Stimulated activated CD8-positive, alpha-beta memory T cell treated with anti-CD3 and anti-CD28 coated beads, Interleukin-7, amount 100 ng/mL, for 48 hours (primary cell): Measurements from ENCODE around the gene CHRM3.
A peak's percentile ranks its signal among the peaks of the same experiment; 100 is the strongest.
"Not testable (repeated sequence)": the region's sequence is repeated elsewhere in the genome, so short reads cannot be mapped to it uniquely, and the experiment has no call there.

Experiments
- DNase-seq, 2 donors: peaks; one replicate each; pipeline ENCODE4 v3.0.0-alpha.2; 2020; ENCODE audit warnings: low read depth in 1 of 2; ENCODE audit errors: extremely low read depth in 1 of 2

The CHRM3 gene

DNA sequence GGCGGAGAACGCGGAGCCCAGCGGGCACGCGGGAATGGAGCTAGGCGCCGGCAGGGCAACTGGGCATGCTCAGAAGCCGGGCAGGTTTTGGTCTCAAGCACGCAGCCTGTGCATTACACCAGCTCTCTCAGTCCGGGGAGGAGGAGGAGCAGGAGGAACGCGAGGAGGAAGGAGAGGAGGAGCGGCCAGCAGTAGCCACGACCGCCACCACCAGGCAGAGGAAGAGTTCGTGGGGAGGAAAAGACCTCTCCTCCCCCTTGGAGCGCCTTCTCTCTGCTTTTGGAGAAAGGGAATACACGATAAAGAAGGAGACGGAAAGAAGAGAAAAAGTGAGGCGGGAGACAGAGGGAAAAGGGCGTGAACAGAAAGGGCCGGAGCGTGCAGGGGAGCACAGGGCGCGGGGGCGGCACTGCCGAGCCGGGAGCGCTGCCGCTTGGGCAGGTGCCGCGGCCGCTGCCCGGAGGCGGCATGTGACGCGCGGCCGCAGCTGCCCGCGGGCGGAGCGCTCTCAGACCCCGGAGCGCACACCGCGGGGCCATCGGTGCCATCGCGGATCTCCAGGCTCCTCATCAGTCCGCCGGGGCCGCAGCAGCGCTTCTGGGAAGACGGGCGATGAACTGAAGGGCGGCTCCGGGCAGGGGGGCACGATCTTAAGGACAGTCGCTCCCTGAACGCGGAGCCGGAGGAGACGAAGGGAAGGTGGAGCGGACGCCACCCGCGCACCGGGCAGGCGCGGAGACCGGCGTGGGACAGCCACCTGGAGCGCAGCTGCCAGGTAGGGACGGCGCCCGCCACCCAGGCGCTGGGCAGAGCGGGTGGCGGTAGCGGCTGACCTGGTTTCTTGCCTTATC is at the start of gene CHRM3:
Gene CHRM3, plus strand, starts transcription at position 116 of the 851 bp plus-strand sequence. CDS start 520,884 bp downstream, outside the sequence.
- DNase-seq = peak in 1 of 2 donors; percentile 11

GRCh38 chr1:239337799-239338430 is 48.5 kb upstream of the CHRM3 start:
- no peak for DNase-seq

GRCh38 chr1:239347776-239348175 is 38.6 kb upstream of the CHRM3 start:
- no peak for DNase-seq

DNA sequence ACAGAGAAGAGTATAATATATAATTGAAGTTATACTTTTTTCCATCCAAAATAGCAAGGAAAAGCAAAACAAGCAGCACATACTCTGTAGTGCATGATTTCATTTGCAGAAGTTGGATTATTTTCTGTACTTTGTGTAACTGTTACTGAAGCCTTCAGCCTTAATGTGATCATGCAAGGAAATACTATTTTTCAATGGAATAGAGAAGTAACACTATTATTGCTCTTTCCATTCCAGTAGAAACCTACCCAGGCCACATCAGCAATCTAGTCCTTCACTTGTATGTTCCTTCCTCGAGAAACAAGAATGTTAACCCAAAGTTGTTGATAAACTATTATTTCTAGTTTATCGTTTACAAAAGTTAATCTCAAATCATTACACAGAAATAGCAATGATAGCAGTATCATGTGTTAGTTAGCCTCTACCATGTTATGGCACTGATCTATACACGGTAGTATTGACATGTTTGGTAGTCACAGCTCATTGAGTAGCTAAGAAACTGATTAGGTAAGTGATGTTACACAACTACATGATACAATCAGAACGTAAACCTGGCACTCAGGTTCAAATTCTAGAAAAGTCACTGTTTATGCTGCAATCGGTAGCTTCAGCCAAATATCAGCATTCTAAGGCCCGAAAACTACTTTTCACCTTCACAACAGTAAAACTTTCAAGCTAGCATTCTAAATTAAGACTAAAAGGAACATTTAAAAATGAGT is 37.6 kb upstream of the CHRM3 start:
- DNase-seq = no peak

- DNase-seq = no peak
Observed at GRCh38 chr1:239349699-239350098, 36.7 kb upstream of the CHRM3 start.

- DNase-seq = no peak
Observed at GRCh38 chr1:239353536-239353935, 32.8 kb upstream of the CHRM3 start.

DNA sequence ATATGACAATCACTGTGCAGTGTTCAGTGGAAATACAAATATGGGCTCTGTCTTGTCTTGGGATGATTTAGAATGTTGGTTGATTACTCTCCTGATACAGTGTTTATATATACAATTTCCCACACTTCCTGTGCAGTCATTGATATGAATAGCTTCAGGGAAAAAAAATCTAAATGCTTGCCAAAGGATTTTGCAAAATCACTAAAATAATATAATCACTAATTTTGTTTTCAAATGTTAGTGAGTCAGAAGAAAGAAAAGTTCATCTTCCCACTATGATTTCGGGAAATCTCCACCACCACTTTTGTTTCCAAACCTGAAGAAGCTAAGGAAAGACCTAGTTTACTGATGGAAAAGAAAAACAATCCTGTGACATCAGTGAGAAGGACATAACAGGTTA is 32.1 kb upstream of the CHRM3 start:
- no peak for DNase-seq

DNA sequence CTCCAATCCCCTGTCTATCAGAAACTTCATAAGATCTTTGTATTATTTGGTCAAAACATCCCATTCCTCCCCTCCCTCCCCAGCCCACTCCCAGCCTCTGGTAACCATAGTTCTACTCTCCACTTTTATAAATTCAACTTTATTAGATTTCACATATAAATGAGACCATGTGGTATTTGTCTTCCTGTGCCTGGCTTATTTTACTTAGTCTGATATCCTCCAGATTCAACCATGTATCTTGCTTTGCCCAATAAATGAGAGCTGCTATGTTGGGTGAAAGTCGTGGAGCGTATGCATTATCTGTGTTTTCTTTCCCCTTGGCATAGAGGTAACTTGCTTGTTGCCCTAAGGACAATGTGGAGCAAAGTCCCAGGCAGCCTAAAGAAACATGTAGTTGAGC is 28.5 kb upstream of the CHRM3 start:
- no peak for DNase-seq

DNA sequence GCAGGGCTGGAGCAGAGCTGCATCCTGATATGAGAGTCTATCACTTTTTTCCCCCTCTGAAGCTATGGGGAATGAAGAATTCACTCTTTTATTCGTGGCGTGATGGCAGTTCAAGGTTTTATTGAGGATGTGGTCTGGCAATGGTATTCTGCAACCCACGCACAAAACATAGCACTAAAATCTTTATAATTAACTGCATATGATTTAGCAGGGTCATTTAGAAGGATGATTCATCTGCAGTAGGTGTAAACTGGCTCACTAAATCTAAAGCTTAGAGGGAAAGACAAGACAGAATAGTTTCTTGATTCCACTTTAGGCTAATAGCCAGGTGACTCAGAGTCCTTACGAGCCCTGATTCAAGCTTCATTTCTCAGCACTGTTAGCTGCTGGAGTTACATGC is 25.0 kb upstream of the CHRM3 start:
- DNase-seq = no peak

DNA sequence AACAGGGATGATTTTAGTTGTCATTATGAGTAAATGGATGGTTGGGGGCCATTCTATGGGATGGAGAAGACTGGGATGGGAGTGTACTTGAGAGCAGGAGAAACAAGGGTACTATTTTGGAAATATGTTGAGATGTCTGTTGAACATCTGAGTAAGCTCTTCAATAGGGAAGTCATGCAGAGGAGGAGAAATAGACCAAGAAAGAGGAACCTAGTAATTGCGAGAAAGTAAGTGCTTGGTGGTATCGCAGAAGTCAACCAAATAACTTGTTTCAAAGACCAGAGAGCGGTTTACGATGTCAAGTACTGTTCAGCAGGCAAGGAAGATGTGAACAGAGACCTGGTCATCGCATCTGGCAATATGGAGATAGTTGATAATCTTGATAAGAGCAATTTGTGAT is 22.4 kb upstream of the CHRM3 start:
- no peak for DNase-seq

DNA sequence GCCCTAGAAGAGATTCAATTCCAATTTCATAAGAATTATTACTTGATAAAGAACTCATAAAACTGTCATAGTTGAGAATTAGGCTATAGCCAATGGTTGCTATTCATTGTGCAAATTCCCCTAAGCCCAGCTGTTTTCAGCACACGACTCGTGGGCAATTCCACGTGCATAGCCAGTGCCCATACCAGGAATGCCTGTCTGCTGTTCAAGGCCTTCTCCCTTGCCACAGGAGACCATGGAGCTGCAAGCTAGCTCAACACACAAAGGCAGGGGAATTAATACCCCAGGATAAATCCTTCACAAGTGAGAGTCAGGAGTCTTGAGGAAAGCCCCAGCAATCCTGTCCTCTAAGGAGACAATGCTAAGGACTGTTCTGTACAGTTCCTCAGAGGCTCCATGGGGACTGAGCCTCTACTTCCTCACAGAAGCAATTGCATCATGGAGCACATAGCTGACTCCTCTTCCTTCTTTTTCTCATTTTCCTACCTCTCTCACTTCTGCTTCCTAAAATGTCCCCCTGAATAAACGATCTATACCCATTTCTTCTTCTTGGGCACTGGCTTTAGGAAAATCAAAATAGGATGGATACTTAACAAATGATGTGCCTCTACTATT is 19.1 kb upstream of the CHRM3 start:
- DNase-seq = no peak

DNA sequence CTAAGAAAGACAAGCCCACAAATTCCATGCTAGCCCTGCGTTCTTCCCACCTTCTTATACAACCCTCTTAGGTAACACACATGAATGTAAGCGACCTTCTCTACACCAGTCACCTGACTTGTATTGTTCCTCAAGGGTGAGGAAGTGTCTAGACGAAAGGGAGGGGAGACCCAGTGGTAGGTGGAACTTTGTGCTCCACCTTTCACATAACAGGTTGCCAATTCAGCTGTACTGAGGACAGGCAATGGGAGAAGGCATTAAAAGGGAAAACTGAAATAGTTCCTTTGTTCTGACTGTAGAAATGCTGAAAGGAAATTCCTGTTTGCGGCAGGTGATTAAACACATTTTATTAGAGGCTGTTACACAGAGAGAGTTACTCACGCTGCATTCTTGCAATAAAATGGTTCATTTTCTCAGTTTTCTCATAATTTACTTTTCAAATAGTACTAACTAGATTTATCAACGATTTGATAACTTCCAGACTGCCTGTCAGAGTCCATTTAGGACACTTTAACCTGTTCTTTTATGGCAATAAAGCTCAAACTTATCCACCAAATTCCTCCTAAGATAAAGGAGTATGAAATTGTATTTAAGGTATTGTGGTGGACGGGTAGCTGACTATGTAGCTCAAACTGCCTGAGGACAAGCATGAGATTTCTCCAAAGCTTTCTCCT is 17.8 kb upstream of the CHRM3 start:
- DNase-seq = no peak

- DNase-seq = not testable (repeated sequence)
Observed at GRCh38 chr1:239370869-239371268, 15.5 kb upstream of the CHRM3 start.

- no peak for DNase-seq
Observed at GRCh38 chr1:239382666-239383065, 3.7 kb upstream of the CHRM3 start.

- no peak for DNase-seq
Observed at GRCh38 chr1:239383714-239384113, 2.7 kb upstream of the CHRM3 start.

DNA sequence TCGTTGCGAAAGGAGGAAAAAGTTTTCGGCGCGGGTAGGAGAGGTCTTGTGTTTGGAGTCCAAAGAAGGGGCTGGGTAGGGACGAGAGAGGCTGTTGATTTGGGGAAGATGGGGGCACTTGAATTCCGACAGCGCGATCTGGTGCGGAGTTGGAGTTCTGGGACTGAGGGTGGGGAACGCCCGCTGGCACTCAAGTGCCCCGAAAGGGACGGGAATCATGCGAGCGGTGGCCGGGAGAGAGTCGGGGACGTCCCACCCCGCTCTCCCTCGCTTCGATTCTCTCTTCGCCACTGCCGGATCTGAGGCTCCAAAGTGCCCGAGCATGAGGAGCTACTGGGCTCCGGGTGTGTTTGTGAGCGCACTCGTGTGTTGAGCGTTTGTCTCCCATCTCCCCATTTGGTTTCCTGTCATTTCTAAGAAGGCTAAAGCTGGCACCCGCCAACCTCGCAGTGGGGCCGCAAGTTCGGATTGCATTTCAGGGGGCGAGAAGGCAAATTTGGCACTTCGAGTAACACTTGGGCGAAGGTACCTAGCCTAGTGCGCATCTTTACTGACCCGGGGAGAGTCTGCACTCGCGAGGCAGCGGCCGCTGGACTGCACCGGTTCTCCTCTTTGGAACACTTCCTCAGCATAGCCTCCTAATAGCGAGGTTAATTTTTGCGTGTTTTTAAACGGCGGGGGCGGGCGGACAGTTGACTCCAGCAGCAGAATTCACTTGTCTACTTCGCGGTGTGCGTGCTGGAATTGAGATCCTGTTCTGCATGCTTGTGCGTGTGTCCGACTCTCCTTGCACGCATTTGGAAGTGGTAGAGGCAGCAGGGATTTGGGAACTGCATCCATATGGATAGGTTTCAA is 1.2 kb downstream of the CHRM3 start:
- DNase-seq = no peak

DNA sequence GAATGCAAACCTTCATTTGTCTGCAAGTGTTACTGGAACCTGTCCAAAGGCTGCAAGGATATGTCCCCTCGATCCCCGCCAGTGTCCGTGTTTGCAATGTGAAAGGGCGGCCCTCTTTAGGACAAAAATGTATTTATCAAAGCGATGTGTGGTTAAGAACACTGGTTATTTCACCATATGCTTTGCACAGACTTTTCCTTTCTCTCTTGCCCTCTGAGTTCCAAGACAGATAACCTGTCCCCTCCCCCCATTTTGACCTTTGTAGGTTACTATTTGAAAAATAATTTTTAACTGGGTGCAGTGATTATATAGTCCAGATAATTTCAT is 1.8 kb downstream of the CHRM3 start:
- no peak for DNase-seq

- DNase-seq = no peak
Observed at GRCh38 chr1:239388578-239388977, 2.2 kb downstream of the CHRM3 start.

DNA sequence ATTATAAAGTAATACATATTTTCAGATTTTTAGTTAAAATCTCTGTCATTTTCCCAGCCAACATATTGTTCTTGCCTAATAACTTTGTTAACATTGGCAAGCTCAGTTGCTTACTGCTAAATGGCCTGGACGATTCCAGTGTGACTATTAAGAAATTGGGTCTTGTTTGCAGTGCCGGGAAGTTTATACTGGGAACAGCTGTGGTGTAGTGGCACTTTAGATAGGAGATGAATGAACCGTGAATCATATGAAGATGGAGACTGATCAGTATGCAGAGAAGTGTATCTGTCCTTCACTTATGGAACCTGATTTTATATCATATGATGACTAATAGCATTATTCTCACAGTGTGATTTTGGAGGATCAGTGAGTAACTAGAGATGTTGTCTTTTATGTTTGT is 3.3 kb downstream of the CHRM3 start:
- DNase-seq = no peak

DNA sequence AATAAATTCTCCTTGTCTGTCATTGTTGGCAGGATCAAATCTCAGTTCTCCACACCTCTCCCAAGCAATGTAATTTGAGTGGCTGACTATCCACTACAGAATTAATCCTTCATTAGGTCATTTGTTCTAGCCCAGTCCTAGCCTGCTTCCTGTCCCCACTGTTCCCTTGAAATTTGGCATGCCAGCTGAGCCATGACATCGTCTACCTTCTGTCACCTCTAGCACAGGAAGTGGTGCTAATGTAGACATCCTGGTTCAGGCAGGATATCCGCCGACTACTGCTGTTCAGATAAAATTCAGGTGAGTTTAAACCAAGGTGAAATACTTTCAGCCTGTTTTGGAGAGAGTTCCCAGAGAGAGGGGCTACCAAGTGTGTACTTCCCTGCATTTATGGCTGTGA is 5.9 kb downstream of the CHRM3 start:
- no peak for DNase-seq
